Activated gamma-delta T cell (primary cell): ENCODE data around the gene CCDC74A.
"Not testable (repeated sequence)": the region's sequence is repeated elsewhere in the genome, so short reads cannot be mapped to it uniquely, and the experiment has no call there.

ENCODE experiments used
- DNase-seq: peaks from one replicate; lab custom pipeline; 2025; lab: John Stamatoyannopoulos, UW
- total RNA-seq, 2 donors: gene quantifications; one replicate each; lab custom pipeline; 2026; lab: John Stamatoyannopoulos, UW

Gene CCDC74A
- 6.2 to 14.8 reads per million in 2 donors for total RNA-seq

- peak; percentile 72 for DNase-seq
These were observed at the start of gene CCDC74A for GRCh38 chr2:131527131-131528001. Gene CCDC74A (plus strand): TSS chr2:131527888. CDS start chr2:131527971, 83 bp downstream.

- not testable (repeated sequence) for DNase-seq
These were observed 49.4 kb upstream of the CCDC74A start for GRCh38 chr2:131478074-131478849.

- DNase-seq, result not testable (repeated sequence)
These were observed 48.7 kb upstream of the CCDC74A start for GRCh38 chr2:131478850-131479461.

- not testable (repeated sequence) for DNase-seq
These were observed 47.3 kb upstream of the CCDC74A start for GRCh38 chr2:131480351-131480750.

GRCh38 chr2:131482506-131483155 lies 45.1 kb upstream of the CCDC74A start:
- not testable (repeated sequence) for DNase-seq

- DNase-seq, result not testable (repeated sequence)
These were observed 43.5 kb upstream of the CCDC74A start for GRCh38 chr2:131483981-131484820.

GRCh38 chr2:131484906-131485460 lies 42.7 kb upstream of the CCDC74A start:
- not testable (repeated sequence) for DNase-seq

- DNase-seq, result not testable (repeated sequence)
These were observed 41.3 kb upstream of the CCDC74A start for GRCh38 chr2:131486201-131486902.

GRCh38 chr2:131488306-131489205 lies 39.1 kb upstream of the CCDC74A start:
- no peak for DNase-seq

- not testable (repeated sequence) for DNase-seq
These were observed 36.8 kb upstream of the CCDC74A start for GRCh38 chr2:131490616-131491468.

- DNase-seq, result not testable (repeated sequence)
These were observed 36.2 kb upstream of the CCDC74A start for GRCh38 chr2:131491469-131491836.

- DNase-seq, result peak; percentile 47
These were observed 35.7 kb upstream of the CCDC74A start, which contains the start of gene MZT2A for GRCh38 chr2:131492015-131492417. Gene MZT2A (minus strand): TSS chr2:131492397. CDS start chr2:131492376, 21 bp downstream.

GRCh38 chr2:131492418-131493198 lies 35.1 kb upstream of the CCDC74A start:
- peak; percentile 86 for DNase-seq

GRCh38 chr2:131493199-131493968 lies 34.3 kb upstream of the CCDC74A start:
- DNase-seq, result no peak

- DNase-seq, result not testable (repeated sequence)
These were observed 32.2 kb upstream of the CCDC74A start for GRCh38 chr2:131495506-131495905.
